ENCODE data around the gene ANKRD39.

ANKRD39 gene

GRCh38 chr2:96799623-96799935 lies 58.2 kb downstream of the ANKRD39 start:
- no peak overlapping the region for H3K4me3 ChIP-seq (ENCODE audit: low read depth, low read length)
- DNase-seq (ENCODE audit: low read depth) = no peak

GRCh38 chr2:96798733-96799622 lies 58.8 kb downstream of the ANKRD39 start:
- H3K4me3 ChIP-seq (ENCODE audit: low read depth, low read length) = no peak overlapping the region
- no peak for DNase-seq (ENCODE audit: low read depth)
